Progenitor cell of endocrine pancreas (in vitro differentiated cells): ENCODE data around the gene ATXN2. TPM values are rescaled to one million over a fixed set of nuclear protein-coding genes. Genes with fewer than 3 reads are reported as not detected.

Experiments
- DNase-seq: peaks from one replicate; pipeline ENCODE4 v3.0.0; 2021; ENCODE audit warnings: low spot score; ENCODE audit not compliant: unreplicated experiment
- H3K27ac Mint-ChIP-seq: 2 replicates; pipeline ENCODE4 v1.8.0; 2021; ENCODE audit warnings: mild to moderate bottlenecking, moderate library complexity, mixed read lengths
- H3K27me3 Mint-ChIP-seq: 2 replicates; pipeline ENCODE4 v1.8.0; 2021; ENCODE audit warnings: mixed read lengths
- H3K36me3 Mint-ChIP-seq: 2 replicates; pipeline ENCODE4 v1.8.0; 2022; ENCODE audit warnings: mixed read lengths; ENCODE audit not compliant: insufficient read depth
- H3K4me1 Mint-ChIP-seq: 2 replicates; pipeline ENCODE4 v1.8.0; 2021; ENCODE audit warnings: low read depth, mixed read lengths
- H3K4me3 Mint-ChIP-seq: 2 replicates; pipeline ENCODE4 v1.8.0; 2021; ENCODE audit warnings: low read depth, mild to moderate bottlenecking, moderate library complexity, mixed read lengths
- H3K9me3 Mint-ChIP-seq: 2 replicates; pipeline ENCODE4 v1.8.0; 2021; ENCODE audit warnings: low read depth, mixed read lengths
- CTCF ChIP-seq: fragments of 200-600 bp; sonication (generic); IDR thresholded peaks from one replicate; pipeline ENCODE4 v1.5.0; 2021; ENCODE audit warnings: antibody characterized with exemption, mild to moderate bottlenecking; ENCODE audit not compliant: unreplicated experiment
- total RNA-seq: library from RNA; stranded (reverse); gene quantifications from 2 replicates; pipeline ENCODE4 v1.2.1, GENCODE V29; 2021

Gene ATXN2
- total RNA-seq, 1 donor from 2014 or later: 81.7 TPM

- H3K27me3 Mint-ChIP-seq: no peaks in the 10 kb centered on the region
- peaks cover 9% of the 10 kb centered on the region for H3K36me3 Mint-ChIP-seq
- no peak overlapping the region for H3K27ac Mint-ChIP-seq
- H3K9me3 Mint-ChIP-seq: no peaks in the 10 kb centered on the region
- DNase-seq: no peak
- TF ChIP-seq CTCF: no peak
- no peak overlapping the region for H3K4me3 Mint-ChIP-seq
- no peaks in the 10 kb centered on the region for H3K4me1 Mint-ChIP-seq
Measured at GRCh38 chr12:111442301-111443045, 156.6 kb downstream of the ATXN2 start.

- Mint-ChIP-seq H3K9me3 (no peaks in the 10 kb centered on the region), H3K27ac (no peak overlapping the region), H3K27me3 (no peaks in the 10 kb centered on the region), H3K36me3 (peaks cover 7% of the 10 kb centered on the region), H3K4me1 (no peaks in the 10 kb centered on the region), H3K4me3 (no peak overlapping the region)
- TF ChIP-seq CTCF: no peak
- no peak for DNase-seq
Measured at GRCh38 chr12:111441107-111441928, 157.8 kb downstream of the ATXN2 start.

GRCh38 chr12:111440631-111441030 is 158.5 kb downstream of the ATXN2 start:
- DNase-seq: no peak
- Mint-ChIP-seq H3K9me3 (no peaks in the 10 kb centered on the region), H3K27me3 (no peaks in the 10 kb centered on the region), H3K4me1 (no peaks in the 10 kb centered on the region), H3K36me3 (peaks cover 6% of the 10 kb centered on the region), H3K4me3 (no peak overlapping the region), H3K27ac (no peak overlapping the region)
- no peak for TF ChIP-seq CTCF

GRCh38 chr12:111440152-111440551 is 159.0 kb downstream of the ATXN2 start:
- H3K9me3 Mint-ChIP-seq: no peaks in the 10 kb centered on the region
- TF ChIP-seq CTCF: no peak
- peaks cover 5% of the 10 kb centered on the region for H3K36me3 Mint-ChIP-seq
- H3K27me3 Mint-ChIP-seq: no peaks in the 10 kb centered on the region
- no peak overlapping the region for H3K27ac Mint-ChIP-seq
- no peak overlapping the region for H3K4me3 Mint-ChIP-seq
- no peak for DNase-seq
- no peaks in the 10 kb centered on the region for H3K4me1 Mint-ChIP-seq

- Mint-ChIP-seq H3K4me3 (no peak overlapping the region), H3K27ac (no peak overlapping the region), H3K4me1 (peaks cover under 1% of the 10 kb centered on the region), H3K36me3 (peaks cover 5% of the 10 kb centered on the region), H3K27me3 (no peaks in the 10 kb centered on the region), H3K9me3 (no peaks in the 10 kb centered on the region)
- no peak for DNase-seq
- no peak for TF ChIP-seq CTCF
Measured at GRCh38 chr12:111439657-111440151, 159.4 kb downstream of the ATXN2 start.
